Measurements from ENCODE around the gene IGF1R. TPM values are rescaled to one million over a fixed set of nuclear protein-coding genes. Genes with fewer than 3 reads are reported as not detected.

Gene IGF1R
- total and polyA plus RNA-seq, 2 of the 8 experiments (the other 6 are each of a cell fraction or from before 2014, with no cell fraction given): 32.9 to 109 TPM

GRCh38 chr15:98740295-98740694 is 92.0 kb downstream of the IGF1R start (continued):
- TF ChIP-seq CHD7 (IDR thresholded peaks at IDR 0.05; ENCODE audit: insufficient replicate concordance, low read length): no peak
- no peak for TF ChIP-seq BRCA1 (IDR thresholded peaks at IDR 0.05; ENCODE audit: low read depth, low read length)
- no peak for TF ChIP-seq POLR2A (IDR thresholded peaks at IDR 0.05; ENCODE audit: control extremely low read depth in 1 of 2, low read depth in 2 of 2, low read length in 2 of 2)
